Upper lobe of left lung (tissue), 4 donors: Measurements from ENCODE around the gene LRRC45.

ENCODE experiments used
- POLR2A ChIP-seq, 4 donors: fragments of 450-650 bp; IDR thresholded peaks; one replicate each; pipeline ENCODE4 v1.5.1; 2016 to 2017; ENCODE audit warnings: antibody characterized with exemption in 4 of 4, mild to moderate bottlenecking in 2 of 4
- POLR2AphosphoS5 ChIP-seq, 2 donors: sonication (generic); formaldehyde crosslinking; IDR thresholded peaks; one replicate each; pipeline ENCODE4 v1.5.1; 2017; ENCODE audit warnings: antibody characterized with exemption in 2 of 2
- TF ChIP-seq, protein P1 (sequence below), 6 experiments: fragments of 450-650 bp in 4 of 6; fragments of 200-600 bp in 2 of 6; sonication (generic) in 2 of 6; IDR thresholded peaks; one replicate each; pipeline ENCODE4 v1.5.1; 2016 to 2019; ENCODE audit warnings: antibody characterized with exemption in 6 of 6

DNA sequence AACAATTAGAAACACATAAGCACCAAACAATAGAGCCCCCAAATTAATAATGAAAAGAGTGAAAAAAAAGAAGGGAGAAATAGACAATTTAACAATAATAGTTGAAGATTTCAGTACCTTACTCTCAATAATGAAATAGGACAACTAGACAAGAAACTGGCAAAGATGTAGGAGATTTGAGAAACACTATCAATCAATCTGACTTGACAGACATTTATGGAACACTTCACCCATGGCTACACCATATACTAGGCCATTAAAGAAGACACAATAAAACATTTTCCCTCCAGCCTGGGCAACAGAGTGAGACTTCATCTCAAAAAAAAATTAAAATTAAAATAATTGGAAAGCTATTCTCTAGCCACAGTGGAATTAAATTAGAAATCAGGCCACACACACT is 47.5 kb downstream of the LRRC45 start:
- TF ChIP-seq, protein P1, sequence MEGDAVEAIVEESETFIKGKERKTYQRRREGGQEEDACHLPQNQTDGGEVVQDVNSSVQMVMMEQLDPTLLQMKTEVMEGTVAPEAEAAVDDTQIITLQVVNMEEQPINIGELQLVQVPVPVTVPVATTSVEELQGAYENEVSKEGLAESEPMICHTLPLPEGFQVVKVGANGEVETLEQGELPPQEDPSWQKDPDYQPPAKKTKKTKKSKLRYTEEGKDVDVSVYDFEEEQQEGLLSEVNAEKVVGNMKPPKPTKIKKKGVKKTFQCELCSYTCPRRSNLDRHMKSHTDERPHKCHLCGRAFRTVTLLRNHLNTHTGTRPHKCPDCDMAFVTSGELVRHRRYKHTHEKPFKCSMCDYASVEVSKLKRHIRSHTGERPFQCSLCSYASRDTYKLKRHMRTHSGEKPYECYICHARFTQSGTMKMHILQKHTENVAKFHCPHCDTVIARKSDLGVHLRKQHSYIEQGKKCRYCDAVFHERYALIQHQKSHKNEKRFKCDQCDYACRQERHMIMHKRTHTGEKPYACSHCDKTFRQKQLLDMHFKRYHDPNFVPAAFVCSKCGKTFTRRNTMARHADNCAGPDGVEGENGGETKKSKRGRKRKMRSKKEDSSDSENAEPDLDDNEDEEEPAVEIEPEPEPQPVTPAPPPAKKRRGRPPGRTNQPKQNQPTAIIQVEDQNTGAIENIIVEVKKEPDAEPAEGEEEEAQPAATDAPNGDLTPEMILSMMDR (IDR thresholded peaks at IDR 0.05): no peak
- TF ChIP-seq POLR2A (IDR thresholded peaks at IDR 0.05) (no peak), POLR2AphosphoS5 (IDR thresholded peaks at IDR 0.05) (no peak)
